GM19023 (cell line): ENCODE data around the gene ARMC12.

ENCODE experiments used
- ATAC-seq: cut with Tn5 transposase; IDR thresholded peaks from one replicate; pipeline ENCODE4 v1.9.1; 2021; ENCODE audit warnings: mild to moderate bottlenecking, moderate library complexity; ENCODE audit not compliant: unreplicated experiment

Gene ARMC12

GRCh38 chr6:35717449-35718374 is 19.1 kb upstream of the ARMC12 start:
- ATAC-seq, result no peak

DNA sequence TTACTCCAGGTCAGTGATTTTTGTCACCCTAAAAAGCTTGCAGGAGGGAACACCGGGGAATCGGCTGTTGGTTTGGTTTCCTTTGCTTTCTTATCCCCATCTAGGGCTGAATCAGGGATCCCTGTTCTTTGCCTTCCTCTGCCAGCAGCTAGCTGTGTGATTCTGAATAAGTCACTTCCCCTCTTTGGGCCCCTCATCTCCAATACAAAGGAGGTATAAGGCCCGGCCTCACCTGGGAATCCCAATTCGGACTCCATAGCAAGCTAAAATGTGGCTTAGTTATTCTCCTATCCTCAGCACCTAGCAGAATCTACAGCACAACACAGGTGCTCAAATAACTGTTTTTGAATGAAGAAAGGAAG is 18.5 kb upstream of the ARMC12 start:
- no peak for ATAC-seq

- no peak for ATAC-seq
Observed at GRCh38 chr6:35718911-35719381, 17.9 kb upstream of the ARMC12 start.

DNA sequence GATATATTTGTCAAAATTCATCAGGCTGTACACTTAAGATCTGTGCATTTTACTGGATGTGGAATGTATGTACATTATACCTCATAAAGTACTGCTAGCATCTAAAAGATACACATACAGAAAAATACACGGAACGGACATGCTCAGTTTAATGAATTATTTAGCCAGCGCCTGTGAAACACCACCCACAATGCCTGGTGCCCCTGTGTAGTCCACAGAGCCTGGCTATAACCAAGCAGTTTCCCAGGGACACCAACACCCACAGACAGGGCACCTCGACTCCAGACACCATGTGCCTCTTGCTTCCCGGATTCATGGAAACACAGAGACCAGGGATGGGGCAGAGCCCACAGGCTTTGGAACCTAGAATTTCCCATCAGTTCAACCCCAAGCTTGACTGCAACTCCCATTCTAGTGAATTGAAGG is 17.4 kb upstream of the ARMC12 start:
- ATAC-seq, result peak; percentile 25

DNA sequence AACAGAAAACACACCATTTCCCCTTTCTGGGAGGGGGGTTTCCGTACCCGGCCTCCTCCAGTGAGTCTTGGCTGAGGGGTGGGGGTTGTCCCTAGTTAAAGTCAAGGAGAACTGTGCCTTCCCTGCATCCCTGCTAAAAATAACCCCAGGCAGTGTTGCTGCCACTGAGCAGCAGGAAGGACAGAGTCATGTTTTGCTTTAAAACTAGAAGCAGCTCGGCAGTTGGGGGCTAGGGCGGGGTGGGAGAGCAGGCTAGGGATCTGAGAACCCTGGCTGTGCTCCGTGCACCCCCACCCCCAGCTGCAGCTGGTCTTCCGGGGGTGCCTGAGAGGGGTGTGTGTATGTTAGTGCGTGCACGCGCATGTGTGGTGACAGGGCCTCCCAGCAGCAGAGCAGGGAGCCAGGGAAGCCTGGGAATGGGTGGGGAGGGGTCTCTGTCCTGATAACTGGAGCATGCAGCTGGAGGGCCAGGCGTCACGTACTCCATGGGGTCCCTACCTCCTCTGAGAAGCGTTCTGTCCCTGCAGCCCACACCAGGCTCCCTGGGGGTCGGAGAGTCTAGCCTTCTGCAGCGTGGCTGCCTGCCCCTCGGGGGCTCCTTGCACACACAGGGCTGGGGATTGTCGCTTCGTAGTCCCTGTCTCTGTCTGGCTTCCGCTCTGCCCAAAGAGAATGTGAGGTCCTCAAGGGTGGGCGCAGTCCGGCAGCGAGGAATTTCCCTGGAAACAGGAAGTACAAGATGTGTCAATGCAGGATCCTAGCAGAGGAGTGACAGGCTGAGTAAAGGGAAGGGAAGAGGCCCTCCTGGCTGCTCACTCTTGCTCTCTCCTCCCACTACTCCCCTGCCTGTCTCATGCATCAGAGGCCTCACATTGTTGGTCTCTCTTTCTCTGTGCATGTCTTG is 16.8 kb upstream of the ARMC12 start:
- peak; percentile 59 for ATAC-seq

GRCh38 chr6:35722121-35722761 is 14.6 kb upstream of the ARMC12 start:
- ATAC-seq, result no peak

DNA sequence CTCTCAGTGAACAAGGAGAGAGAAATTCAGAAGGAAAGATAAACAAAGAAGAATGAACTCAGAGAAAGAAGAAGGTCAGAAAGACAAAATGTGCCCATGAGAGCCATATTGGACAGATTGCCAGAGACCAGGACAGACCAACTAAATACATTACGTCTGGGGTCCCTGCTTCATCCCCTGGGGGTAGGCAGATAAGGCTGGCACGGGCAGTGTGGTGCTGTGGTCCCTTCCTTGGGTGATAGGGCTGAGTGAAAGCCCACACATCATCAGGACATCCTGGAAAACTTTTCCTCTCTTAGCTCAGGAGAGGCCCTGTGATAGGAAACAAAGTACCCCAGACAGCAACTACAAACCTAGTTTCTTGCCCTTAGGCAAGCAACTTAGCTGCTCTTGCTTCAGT is 13.2 kb upstream of the ARMC12 start:
- no peak for ATAC-seq

DNA sequence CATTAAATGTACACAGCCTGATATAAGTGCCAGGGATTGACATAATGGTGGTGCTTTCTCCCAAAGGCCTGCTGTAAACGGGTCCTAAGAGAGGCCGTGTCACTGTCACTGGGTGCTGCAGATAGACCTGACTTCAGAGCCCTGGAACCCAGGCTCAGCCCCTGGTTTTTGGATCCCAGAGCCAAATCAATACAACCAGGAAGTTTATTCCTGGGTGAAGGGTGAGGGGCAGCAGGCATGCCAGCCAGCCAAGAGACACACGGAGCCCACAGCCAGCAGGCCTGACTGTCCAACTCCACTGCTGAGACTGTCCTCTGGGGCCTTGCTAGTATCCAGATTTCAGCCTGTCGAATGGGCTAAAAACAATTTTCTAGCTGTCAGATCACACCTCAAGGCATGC is 12.8 kb upstream of the ARMC12 start:
- no peak for ATAC-seq

DNA sequence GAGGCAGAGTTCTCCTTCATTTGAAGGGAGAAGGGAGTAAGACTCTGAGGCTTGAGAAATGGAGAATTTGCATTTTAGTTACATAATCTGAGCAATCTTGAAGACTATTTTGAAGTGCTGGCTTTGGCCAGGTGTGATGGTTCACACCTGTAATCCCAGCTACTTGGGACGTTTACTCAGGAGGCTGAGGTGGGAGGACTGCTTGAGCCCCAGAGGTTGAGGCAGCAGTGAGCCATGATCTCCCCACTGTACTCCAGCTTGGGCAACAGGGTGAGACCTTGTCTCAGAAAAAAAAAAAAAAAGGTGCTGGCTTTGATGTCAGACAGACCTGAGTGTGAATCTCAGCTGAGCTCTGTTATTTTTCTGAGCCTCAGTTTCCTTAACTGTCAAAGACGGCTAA is 12.4 kb upstream of the ARMC12 start:
- no peak for ATAC-seq

GRCh38 chr6:35725081-35725708 is 11.6 kb upstream of the ARMC12 start:
- no peak for ATAC-seq

- no peak for ATAC-seq
Observed at GRCh38 chr6:35725721-35726438, 11.0 kb upstream of the ARMC12 start.

- peak; percentile 23 for ATAC-seq
Observed at GRCh38 chr6:35727231-35727934, 9.4 kb upstream of the ARMC12 start.

DNA sequence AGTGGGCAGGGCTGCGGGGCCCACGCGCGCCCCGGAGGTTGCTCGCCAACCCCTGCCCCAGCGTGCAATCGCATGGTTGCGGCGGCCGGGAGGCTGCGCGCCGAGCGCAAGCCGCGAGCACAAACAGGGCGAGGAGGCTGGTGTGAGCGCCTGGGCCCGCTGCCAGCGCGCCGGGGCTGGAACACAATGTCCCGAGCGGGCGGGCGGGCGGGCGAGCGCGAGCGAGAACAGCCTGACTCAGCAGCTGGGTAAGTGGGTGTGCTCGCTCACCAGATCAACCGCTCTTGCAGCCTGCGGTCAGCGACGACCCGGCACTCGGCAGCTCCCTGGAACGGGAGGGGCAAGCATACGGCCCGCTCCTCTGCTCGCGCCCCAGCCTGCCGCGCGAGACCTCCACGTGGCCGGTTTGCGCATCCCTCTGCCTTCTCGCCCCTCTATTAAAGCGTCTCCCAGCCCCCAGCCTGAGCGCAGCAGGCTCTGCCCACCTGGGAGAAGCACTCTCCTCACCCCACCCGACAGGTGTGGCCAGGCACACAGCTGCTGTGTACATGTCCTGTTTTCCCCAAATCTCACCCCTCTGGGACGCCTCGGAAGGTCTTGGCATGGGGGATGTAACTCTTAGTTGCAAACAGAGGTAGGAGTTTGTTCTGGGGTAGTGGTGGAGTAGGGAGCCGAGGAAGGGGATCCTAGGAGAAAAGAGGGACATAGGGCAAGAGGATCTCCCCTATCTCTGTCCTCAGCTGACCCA is 8.7 kb upstream of the ARMC12 start:
- ATAC-seq, result peak; percentile 47

DNA sequence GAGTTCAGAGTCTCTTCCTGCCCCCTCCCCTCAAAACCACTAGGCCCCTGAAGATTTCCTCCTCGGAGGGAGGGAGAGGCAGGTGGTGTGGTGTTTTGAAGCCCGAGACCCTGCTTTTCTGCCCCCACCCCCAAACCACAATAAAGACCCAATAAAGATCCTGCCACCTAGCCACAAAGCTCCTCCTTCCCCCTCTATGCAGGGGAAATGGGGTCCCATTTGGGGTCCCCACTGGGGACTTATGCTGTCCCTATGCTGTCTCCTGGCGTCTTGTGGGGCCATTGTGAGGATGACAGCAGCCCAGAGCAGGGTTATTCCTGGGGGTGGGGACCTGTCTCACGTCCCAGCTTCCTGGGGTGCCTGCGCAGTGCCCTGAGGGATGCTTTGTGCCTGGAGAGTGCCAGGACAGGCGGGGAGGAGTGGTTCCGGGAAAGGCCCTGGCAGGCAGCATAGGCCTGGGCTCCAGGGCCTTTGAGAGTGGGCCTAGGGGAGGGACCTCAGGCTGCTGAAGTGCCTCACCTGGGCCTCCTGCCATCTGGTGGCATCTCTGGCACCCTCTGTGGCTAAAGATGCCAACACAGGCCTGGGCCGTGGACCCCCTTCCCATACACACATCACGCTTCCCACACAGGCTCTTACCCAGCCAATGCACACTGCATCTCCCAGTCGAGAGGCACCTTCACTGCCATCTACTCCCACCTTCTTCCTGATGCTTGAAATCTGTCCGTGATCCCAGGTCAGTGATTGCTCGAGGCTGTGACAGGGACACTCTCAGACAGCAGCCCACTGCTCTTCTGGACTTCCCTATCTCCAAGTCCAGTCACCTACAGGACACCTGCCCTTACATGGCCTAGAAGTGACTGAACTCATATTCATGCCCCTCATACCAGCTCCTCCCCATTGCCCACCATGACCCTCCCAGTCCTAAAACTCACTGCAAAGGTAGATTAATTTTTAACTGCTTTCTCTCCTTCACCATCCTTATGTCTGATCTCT is 7.9 kb upstream of the ARMC12 start:
- ATAC-seq, result no peak

DNA sequence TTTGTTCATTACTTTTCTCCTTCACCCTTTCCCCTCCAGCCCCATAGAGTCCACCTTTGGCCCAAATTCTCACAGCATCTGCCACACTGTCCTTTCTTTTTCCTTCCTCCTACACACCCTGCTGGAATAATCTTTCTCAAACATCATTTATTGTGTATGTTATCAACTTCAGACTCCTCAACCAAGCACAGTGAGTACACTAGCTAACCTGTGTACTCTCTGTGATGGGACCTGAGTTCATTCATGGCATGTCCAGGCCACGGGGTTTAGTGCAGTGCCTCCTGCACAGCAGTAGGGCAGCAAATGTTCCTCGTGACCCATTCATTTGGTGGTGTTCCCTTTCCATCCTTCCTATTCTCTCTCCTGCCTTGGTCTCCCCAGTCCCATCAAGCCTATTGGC is 7.1 kb upstream of the ARMC12 start:
- ATAC-seq, result no peak

DNA sequence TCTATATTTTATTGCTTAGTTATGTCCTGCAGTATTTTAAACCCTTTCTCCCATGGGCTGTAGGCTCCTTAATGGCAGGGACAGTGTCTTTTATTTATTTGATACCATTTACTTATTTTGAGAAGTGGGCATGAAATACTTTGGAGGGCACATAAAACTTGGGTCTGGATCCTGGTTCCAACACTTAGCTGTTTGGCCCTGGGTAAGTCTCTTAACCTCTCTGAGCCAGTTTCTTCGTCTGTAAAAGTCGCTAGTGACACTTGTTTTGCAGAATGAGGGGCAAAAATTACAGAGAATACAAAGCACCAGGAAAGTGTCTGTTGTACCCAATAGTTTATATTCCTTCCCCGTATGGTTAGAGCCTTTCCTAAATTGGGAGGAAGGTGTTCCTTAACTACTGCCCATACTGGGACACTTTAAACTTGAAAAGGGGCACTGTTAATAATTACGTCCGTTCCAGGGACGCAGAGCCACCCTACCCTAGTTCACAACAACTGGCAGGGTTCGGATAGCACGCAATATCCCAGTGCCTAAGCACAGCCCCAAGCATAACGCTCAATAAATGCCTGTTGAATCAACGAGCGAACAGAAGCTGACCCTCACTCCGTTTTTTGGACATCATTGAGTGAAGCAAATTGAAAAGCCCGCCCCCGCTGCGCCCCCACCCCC is 6.0 kb upstream of the ARMC12 start:
- no peak for ATAC-seq

GRCh38 chr6:35731414-35731735 is 5.5 kb upstream of the ARMC12 start:
- ATAC-seq, result peak; percentile 48
